ENCODE results near the gene LYZ.

Gene LYZ

GRCh38 chr12:69396041-69396440, 47.9 kb downstream of the LYZ start:
- no peak for DNase-seq (ENCODE audit: low read depth)
- no peak overlapping the region for H3K4me3 ChIP-seq (ENCODE audit: control insufficient read depth, low read depth, low read length)
- no peak for TF ChIP-seq CTCF (IDR thresholded peaks at IDR 0.05; ENCODE audit: control insufficient read depth, insufficient read depth, low read depth, low read length, missing control alignments)

GRCh38 chr12:69396963-69397362, 48.8 kb downstream of the LYZ start:
- no peak for DNase-seq (ENCODE audit: low read depth)
- no peak overlapping the region for H3K4me3 ChIP-seq (ENCODE audit: control insufficient read depth, low read depth, low read length)
- TF ChIP-seq CTCF (IDR thresholded peaks at IDR 0.05; ENCODE audit: control insufficient read depth, insufficient read depth, low read depth, low read length, missing control alignments) = no peak

GRCh38 chr12:69397978-69398377, 49.8 kb downstream of the LYZ start:
- TF ChIP-seq CTCF (IDR thresholded peaks at IDR 0.05; ENCODE audit: control insufficient read depth, insufficient read depth, low read depth, low read length, missing control alignments) = no peak
- no peak overlapping the region for H3K4me3 ChIP-seq (ENCODE audit: control insufficient read depth, low read depth, low read length)
- peak; percentile 21 for DNase-seq (ENCODE audit: low read depth)

- no peak overlapping the region for H3K4me3 ChIP-seq (ENCODE audit: control insufficient read depth, low read depth, low read length)
- no peak for TF ChIP-seq CTCF (IDR thresholded peaks at IDR 0.05; ENCODE audit: control insufficient read depth, insufficient read depth, low read depth, low read length, missing control alignments)
- no peak for DNase-seq (ENCODE audit: low read depth)
Observed at GRCh38 chr12:69401940-69402339, 53.8 kb downstream of the LYZ start.
